B cell (primary cell): Measurements from ENCODE around the gene FOXO4. TPM values are rescaled to one million over a fixed set of nuclear protein-coding genes. Genes with fewer than 3 reads are reported as not detected.
A peak's percentile ranks its signal among the peaks of the same experiment; 100 is the strongest.

Source experiments
- ATAC-seq: fragments of 200-7000 bp; cut with Tn5 transposase; one replicate; pipeline ENCODE4 v1.10.0; 2021; ENCODE audit warnings: low read depth, mild to moderate bottlenecking, moderate number of reproducible peaks, moderate library complexity
- CTCF ChIA-PET: fragments of 350-600 bp; sonication (Branson Sonifier 250); formaldehyde crosslinking; loops from one replicate; lab custom pipeline; 2021; ENCODE audit warnings: antibody characterized with exemption, inconsistent platforms; lab: Charles Lee
- POLR2A ChIA-PET: fragments of 350-600 bp; sonication (Branson Sonifier 250); formaldehyde crosslinking; loops from one replicate; lab custom pipeline; 2021; ENCODE audit warnings: antibody characterized with exemption; lab: Charles Lee
- DNase-seq: peaks from one replicate; pipeline ENCODE4 v3.0.0; 2013
- H2AFZ ChIP-seq: 2 replicates; pipeline ENCODE4 v1.6.1; 2012; ENCODE audit warnings: mild to moderate bottlenecking, low read depth, low read length; ENCODE audit not compliant: insufficient read depth, poor library complexity, severe bottlenecking
- H3K27ac ChIP-seq, 2 donors: 1 replicate in 1 of 2; 2 replicates in 1 of 2; pipeline ENCODE4 v1.5.1; 2012 to 2013; ENCODE audit warnings: low read length in 2 of 2, mild to moderate bottlenecking in 2 of 2, moderate library complexity in 1 of 2
- H3K27me3 ChIP-seq, 4 experiments: fragments of 200-600 bp in 1 of 4; sonication (generic) in 1 of 4; replicated peaks in 1 of 4; 1 replicate in 2 of 4; 2 replicates in 2 of 4; pipeline versions ENCODE4 v1.6.1 to v1.7.0; 2013 to 2016; ENCODE audit warnings: low read length in 3 of 4, mild to moderate bottlenecking in 2 of 4, mixed read lengths in 1 of 4, moderate library complexity in 1 of 4; ENCODE audit not compliant: insufficient read depth in 4 of 4, control insufficient read depth in 3 of 4; ENCODE audit errors: control extremely low read depth in 1 of 4
- H3K36me3 ChIP-seq, 2 experiments: replicated peaks in 1 of 2; 1 replicate in 1 of 2; 2 replicates in 1 of 2; pipeline versions ENCODE4 v1.6.1 to v1.7.1; 2013; ENCODE audit warnings: low read length in 1 of 2; ENCODE audit not compliant: insufficient read depth in 2 of 2, control insufficient read depth in 1 of 2; ENCODE audit errors: control extremely low read depth in 1 of 2, extremely low read depth in 1 of 2
- H3K4me1 ChIP-seq, 2 donors: fragments of 200-600 bp in 1 of 2; sonication (generic) in 1 of 2; 1 replicate in 1 of 2; 2 replicates in 1 of 2; pipeline versions ENCODE4 v1.5.1 to v1.6.1; 2013 to 2017; ENCODE audit warnings: low read length in 2 of 2; ENCODE audit not compliant: control insufficient read depth in 2 of 2, insufficient read depth in 2 of 2
- H3K4me2 ChIP-seq: replicated peaks from 2 replicates; pipeline ENCODE3; 2012; ENCODE audit warnings: mild to moderate bottlenecking, low read depth, low read length; ENCODE audit not compliant: poor library complexity, severe bottlenecking
- H3K4me3 ChIP-seq, 5 experiments: fragments of 200-600 bp in 1 of 5; sonication (generic) in 1 of 5; 1 replicate in 3 of 5; 2 replicates in 2 of 5; pipeline versions ENCODE4 v1.5.1 to v1.7.0; 2011 to 2016; ENCODE audit warnings: low read length in 4 of 5, mild to moderate bottlenecking in 4 of 5, low read depth in 2 of 5, control low read depth in 1 of 5, moderate library complexity in 1 of 5; ENCODE audit not compliant: insufficient read depth in 1 of 5; ENCODE audit errors: control extremely low read depth in 1 of 5, extremely low read depth in 1 of 5
- H3K79me2 ChIP-seq: fragments of 200-600 bp; sonication (generic); one replicate; pipeline ENCODE4 v1.6.0; 2016; ENCODE audit warnings: low read length; ENCODE audit not compliant: control insufficient read depth, insufficient read depth
- H3K9ac ChIP-seq: fragments of 200-600 bp; sonication (generic); 2 replicates; pipeline ENCODE4 v1.6.1; 2017; ENCODE audit warnings: mild to moderate bottlenecking, low read length, moderate library complexity
- H3K9me3 ChIP-seq, 3 donors: one replicate each; pipeline versions ENCODE4 v1.6.1 to v1.7.1; 2013; ENCODE audit warnings: low read length in 2 of 3; ENCODE audit not compliant: control insufficient read depth in 2 of 3, insufficient read depth in 1 of 3; ENCODE audit errors: control extremely low read depth in 1 of 3
- H4K20me1 ChIP-seq: 2 replicates; pipeline ENCODE4 v1.6.0; 2012; ENCODE audit warnings: mild to moderate bottlenecking, low read length; ENCODE audit not compliant: insufficient read depth, control insufficient read depth, poor library complexity, severe bottlenecking
- H3K27ac Mint-ChIP-seq: one replicate; pipeline ENCODE4 v1.8.0; 2021; ENCODE audit warnings: mixed read lengths
- H3K27me3 Mint-ChIP-seq: one replicate; pipeline ENCODE4 v1.8.0; 2021; ENCODE audit warnings: mixed read lengths
- H3K4me1 Mint-ChIP-seq: one replicate; pipeline ENCODE4 v1.8.0; 2021; ENCODE audit warnings: mixed read lengths
- H3K4me3 Mint-ChIP-seq: one replicate; pipeline ENCODE4 v1.8.0; 2021; ENCODE audit warnings: mixed read lengths
- H3K9me3 Mint-ChIP-seq: one replicate; pipeline ENCODE4 v1.8.0; 2022; ENCODE audit warnings: mixed read lengths; ENCODE audit not compliant: insufficient read depth
- EZH2 ChIP-seq: IDR thresholded peaks from 2 replicates; pipeline ENCODE4 v1.6.1; 2012; ENCODE audit warnings: borderline replicate concordance, low read depth, mild to moderate bottlenecking, moderate library complexity, low read length; ENCODE audit not compliant: insufficient read depth, poor library complexity, severe bottlenecking
- WGBS: methylation state at CpG from one replicate; pipeline ENCODE4 v1.1.5; 2013; ENCODE audit warnings: missing lambda C conversion rate; ENCODE audit not compliant: insufficient coverage; 5-methylcytosine and 5-hydroxymethylcytosine counted together
- intact Hi-C: fragments of 100-400 bp; cut with micrococcal nuclease; formaldehyde crosslinking; loops from one replicate; pipeline ENCODE4 v1.10.0; 2022
- polyA plus RNA-seq: library from polyadenylated mRNA; depleted of rRNA; stranded (reverse); fragments of >200 nt; gene quantifications from 2 replicates; pipeline ENCODE4 v1.2.3, GENCODE V29; 2012
- total RNA-seq, 2 donors: library from RNA; stranded (reverse); fragments of 120-200 nt in 1 of 2; gene quantifications; 1 replicate in 1 of 2; 2 replicates in 1 of 2; pipeline versions ENCODE4 v1.2.3 to v1.2.4, GENCODE V29; 2013 to 2022
- TF ChIP-seq, protein P1 (sequence below): fragments of 200-600 bp; IDR thresholded peaks from one replicate; pipeline ENCODE4 v1.8.0; 2022; ENCODE audit warnings: antibody characterized with exemption, mild to moderate bottlenecking

FOXO4 gene
- total and polyA plus RNA-seq, 2 donors (not counting 1 experiment from before 2014, with no cell fraction given) = 13.4 to 41.4 TPM

DNA sequence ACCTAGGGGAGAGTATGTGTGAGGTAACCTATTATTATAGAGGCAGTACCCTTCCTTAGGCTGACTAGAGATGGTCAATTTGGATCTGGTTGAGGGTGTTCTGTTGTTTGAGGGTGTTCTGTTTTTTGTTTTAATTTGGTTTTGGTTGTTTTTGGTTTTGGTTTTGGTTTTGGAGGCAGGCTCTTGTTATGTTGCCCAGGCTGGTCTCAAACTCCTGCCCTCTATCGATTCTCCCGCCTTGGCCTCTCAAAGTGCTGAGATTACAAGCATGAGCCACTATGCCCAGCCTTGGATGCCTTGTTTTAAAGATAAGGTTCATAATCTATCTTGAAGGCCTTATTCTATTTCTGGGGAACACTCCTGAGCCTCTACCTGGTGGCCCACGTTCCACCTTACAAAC, 10.0 kb downstream of the FOXO4 start:
- Histone ChIP-seq H3K9me3 (no peaks in the 10 kb centered on the region), H3K27ac (peak overlapping the region; percentile 18 to 60), H4K20me1 (no peaks in the 10 kb centered on the region), H3K79me2 (peaks cover 23% of the 10 kb centered on the region), H3K4me1 (peaks cover 68 to 76% of the 10 kb centered on the region in 2 donors), H3K9ac (no peak overlapping the region), H2AFZ (no peak overlapping the region), H3K27me3 (no peaks in the 10 kb centered on the region), H3K36me3 (peaks cover 0 to 33% of the 10 kb centered on the region in 2 experiments), H3K4me3 (no peak overlapping the region), H3K4me2 (peak overlapping the region; percentile 21)
- ChIA-PET POLR2A (interaction anchor here (1.7 kb wide), 1 partner anchor 13 kb away, joined by 7 read pairs; the partner anchor contains the start of gene MED12), CTCF (interaction anchor here (1.5 to 2.0 kb wide), 2 partner anchors 23 to 26 kb away, joined by 3 to 5 read pairs; no protein-coding TSS in a partner anchor)
- Mint-ChIP-seq H3K27ac (peak overlapping the region; percentile 83), H3K27me3 (no peaks in the 10 kb centered on the region), H3K9me3 (no peaks in the 10 kb centered on the region), H3K4me3 (peak overlapping the region; percentile 55), H3K4me1 (peaks cover 76% of the 10 kb centered on the region)
- ATAC-seq = no peak
- no CpG with 5 or more reads among the region's 3 CpGs for WGBS
- DNase-seq = peak; percentile 21
- intact Hi-C loops = no loop called here
- TF ChIP-seq EZH2 = no peak
- TF ChIP-seq, protein P1, sequence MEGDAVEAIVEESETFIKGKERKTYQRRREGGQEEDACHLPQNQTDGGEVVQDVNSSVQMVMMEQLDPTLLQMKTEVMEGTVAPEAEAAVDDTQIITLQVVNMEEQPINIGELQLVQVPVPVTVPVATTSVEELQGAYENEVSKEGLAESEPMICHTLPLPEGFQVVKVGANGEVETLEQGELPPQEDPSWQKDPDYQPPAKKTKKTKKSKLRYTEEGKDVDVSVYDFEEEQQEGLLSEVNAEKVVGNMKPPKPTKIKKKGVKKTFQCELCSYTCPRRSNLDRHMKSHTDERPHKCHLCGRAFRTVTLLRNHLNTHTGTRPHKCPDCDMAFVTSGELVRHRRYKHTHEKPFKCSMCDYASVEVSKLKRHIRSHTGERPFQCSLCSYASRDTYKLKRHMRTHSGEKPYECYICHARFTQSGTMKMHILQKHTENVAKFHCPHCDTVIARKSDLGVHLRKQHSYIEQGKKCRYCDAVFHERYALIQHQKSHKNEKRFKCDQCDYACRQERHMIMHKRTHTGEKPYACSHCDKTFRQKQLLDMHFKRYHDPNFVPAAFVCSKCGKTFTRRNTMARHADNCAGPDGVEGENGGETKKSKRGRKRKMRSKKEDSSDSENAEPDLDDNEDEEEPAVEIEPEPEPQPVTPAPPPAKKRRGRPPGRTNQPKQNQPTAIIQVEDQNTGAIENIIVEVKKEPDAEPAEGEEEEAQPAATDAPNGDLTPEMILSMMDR = no peak

- WGBS = no CpG with 5 or more reads among the region's 1 CpG
- Mint-ChIP-seq H3K27ac (peak within 1 kb of the TSS; percentile 83), H3K9me3 (no peaks in the 10 kb centered on the region), H3K27me3 (no peaks in the 10 kb centered on the region), H3K4me1 (peaks cover 81% of the 10 kb centered on the region), H3K4me3 (peak within 1 kb of the TSS; percentile 66)
- Histone ChIP-seq H4K20me1 (no peaks in the 10 kb centered on the region), H3K4me1 (peaks cover 68 to 79% of the 10 kb centered on the region in 2 donors), H3K9ac (no peak within 1 kb of the TSS), H3K27me3 (no peaks in the 10 kb centered on the region), H3K9me3 (no peaks in the 10 kb centered on the region), H3K79me2 (peaks cover 31% of the 10 kb centered on the region), H3K4me3 (no peak within 1 kb of the TSS), H3K36me3 (peaks cover 0 to 33% of the 10 kb centered on the region in 2 experiments), H3K27ac (peak within 1 kb of the TSS; percentile 18 to 98), H2AFZ (no peak within 1 kb of the TSS), H3K4me2 (peak within 1 kb of the TSS; percentile 85)
- ChIA-PET POLR2A (interaction anchor here (0.7 to 1.7 kb wide), 2 partner anchors 12 to 318 kb away, joined by 5 to 7 read pairs; partner anchors contain the start of gene MED12), CTCF (no interaction called here)
- no peak for ATAC-seq
- no peak for DNase-seq
- TF ChIP-seq, protein P1 = no peak
- no peak for TF ChIP-seq EZH2
- intact Hi-C loops = no loop called here
Observed at GRCh38 chrX:71106427-71106826, 10.8 kb downstream of the FOXO4 start, which contains the start of gene CXorf65. Gene CXorf65, minus strand, starts transcription at chrX:71106740. Its CDS starts 184 bp downstream, at chrX:71106556.
